HL-60/S4 (cell line): ENCODE data around the gene USP3.

Experiments used
- in situ Hi-C: fragments of 300-500 bp; cut with MboI; formaldehyde crosslinking; loops from 2 replicates; pipeline ENCODE4 v1.14.3; 2022; ENCODE audit warnings: low sequenced_read_pairs

Gene USP3

GRCh38 chr15:63634154-63634553, 129.8 kb downstream of the USP3 start:
- in situ Hi-C loops, result no loop called here

GRCh38 chr15:63636518-63637061, 132.2 kb downstream of the USP3 start:
- in situ Hi-C loops, result no loop called here

- in situ Hi-C loops, result no loop called here
These were observed 134.4 kb downstream of the USP3 start for GRCh38 chr15:63638839-63639238.

DNA sequence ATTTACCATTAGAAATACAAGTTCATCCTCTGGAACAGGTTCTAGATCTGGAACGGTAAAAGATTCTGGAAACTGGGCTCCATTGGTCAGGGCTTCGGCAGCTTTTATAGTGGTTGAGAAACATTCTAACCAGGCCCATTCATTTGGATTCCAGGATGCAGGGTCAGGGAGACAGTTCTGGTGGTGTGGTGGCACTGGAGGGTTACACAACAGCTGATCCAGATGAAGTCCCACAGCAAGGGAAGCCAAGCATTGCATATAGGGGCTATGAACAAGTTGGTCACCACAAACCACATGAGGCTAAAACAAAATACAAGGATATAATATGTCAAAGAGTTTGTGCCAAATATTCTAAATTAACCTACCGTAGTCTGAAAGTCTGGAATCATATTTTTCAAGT, 135.8 kb downstream of the USP3 start:
- in situ Hi-C loops, result no loop called here
